ENCODE measurements around the gene IGDCC3. TPM values are rescaled to one million over a fixed set of nuclear protein-coding genes. Genes with fewer than 3 reads are reported as not detected.

IGDCC3 gene
- polyA plus RNA-seq, 3 donors, result 7.7 to 10.6 (median 9.6) TPM

DNA sequence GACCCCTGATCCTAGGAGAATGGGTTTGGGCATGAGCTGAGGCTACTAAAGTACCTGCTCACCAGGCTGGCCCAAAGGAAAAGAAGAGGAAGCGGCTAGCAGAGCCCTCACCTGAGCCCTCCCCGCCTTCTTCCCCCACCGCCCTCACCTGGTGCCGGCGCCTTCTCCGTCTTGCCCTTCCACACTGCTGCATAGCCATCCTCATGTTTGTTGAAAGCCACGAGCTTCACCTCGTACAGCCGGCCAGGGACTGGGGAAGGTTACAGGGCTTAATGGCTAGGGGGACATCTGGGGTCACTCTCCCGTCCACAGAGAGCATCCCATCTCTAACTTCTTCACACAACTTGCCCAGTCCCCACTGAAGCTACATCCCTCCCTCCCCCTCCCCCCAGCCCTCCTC, 13.9 kb upstream of the IGDCC3 start:
- DNase-seq, result no peak

DNA sequence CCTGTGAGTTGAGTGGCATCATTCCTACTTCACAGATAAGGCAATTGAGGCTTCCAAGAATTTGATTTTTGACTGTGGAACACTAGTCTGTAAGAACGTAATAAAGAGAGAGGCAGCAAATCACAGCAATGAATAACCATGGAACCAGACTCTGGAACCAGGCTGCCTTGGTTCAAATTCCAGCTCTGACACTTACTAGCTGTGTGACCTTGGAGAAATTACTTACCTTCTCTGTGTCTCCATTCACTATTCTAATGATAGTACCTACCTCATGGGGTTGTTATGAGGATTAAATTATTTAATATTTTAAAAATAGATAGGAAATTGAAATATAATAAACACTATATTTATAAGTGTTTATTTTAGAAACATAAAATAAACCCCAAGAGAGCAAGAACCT, 12.6 kb upstream of the IGDCC3 start:
- no peak for DNase-seq

- DNase-seq, result no peak
These were observed 11.4 kb upstream of the IGDCC3 start for GRCh38 chr15:65389226-65389625.

DNA sequence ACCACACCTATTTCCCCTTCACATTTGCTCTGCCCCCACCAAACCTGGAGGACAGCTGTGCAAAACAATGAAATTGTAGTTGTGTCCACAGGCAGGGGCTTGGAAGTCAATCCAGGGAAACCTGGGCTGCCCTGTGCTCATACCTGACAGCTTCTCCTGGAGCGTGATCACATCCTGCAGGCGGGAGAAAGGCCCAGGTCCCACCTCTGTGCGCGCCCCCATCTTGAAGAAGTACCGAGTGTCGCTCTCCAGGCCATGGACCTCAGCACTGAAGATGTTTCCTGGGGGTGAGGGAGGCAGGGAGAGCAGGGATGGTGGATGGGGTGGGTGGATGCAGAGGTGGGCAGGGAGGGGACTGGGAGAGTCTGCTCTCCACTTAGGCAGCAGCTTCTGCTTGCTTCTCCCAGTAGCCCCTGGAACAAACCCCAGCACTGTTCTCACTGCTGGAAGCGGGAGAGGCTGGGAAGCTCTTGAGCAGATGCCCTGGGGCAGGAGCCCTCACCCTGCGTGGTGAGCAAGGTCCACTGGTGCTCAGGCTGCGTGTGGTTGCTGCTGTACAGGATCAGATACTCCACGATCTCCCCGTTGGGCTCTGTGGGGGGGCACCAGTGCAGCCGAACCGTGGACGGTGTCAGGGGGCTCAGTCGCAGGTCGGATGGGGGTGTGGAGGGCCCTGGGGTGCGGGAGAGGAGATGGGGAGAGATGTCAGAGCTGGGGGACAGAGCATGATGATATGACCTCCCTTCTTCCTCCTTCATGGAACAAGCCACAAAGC, 10.7 kb upstream of the IGDCC3 start:
- DNase-seq, result no peak

GRCh38 chr15:65386886-65387285, 9.1 kb upstream of the IGDCC3 start:
- no peak for DNase-seq

GRCh38 chr15:65386376-65386775, 8.6 kb upstream of the IGDCC3 start:
- DNase-seq, result no peak

DNA sequence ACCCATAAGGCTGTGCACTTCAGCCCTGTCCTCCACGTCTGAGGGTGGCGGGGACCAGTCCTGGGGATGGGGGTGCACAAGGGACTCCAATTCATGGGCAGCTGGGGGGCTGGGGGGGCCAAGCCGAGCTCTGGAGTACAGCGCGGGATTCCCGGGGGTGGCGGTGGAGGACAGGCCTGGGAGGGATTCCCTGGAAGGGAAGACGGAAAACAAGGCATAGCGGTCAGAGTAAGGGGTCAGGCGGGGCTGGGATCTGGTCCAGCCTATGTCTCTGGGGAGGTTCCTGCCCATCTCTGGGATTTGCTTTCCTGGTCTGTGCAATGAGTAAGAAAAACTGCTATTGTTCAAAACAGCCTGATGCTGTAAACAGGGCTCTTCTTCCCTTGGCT, 8.1 kb upstream of the IGDCC3 start:
- DNase-seq, result no peak

GRCh38 chr15:65384895-65385869, 7.4 kb upstream of the IGDCC3 start:
- peak; percentile 91 for DNase-seq

DNA sequence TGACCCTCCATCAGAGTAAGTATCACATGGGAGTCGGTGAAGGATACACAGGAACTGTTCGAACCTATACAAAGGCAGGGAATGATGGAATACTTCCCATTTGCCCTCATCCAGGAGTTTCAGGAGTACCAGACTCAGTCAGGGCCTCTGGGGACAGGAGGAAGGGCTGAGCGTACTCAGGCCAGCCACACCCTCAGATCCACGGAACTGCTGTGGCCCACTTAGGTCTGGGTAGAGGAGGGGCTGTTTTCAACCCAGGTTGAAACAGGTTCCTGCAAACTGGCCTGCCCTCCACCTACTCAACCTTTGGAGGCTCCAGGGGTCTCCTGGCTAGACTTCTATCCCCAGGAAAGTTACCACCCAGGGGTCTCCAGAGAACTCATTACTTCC, 6.7 kb upstream of the IGDCC3 start:
- no peak for DNase-seq

DNA sequence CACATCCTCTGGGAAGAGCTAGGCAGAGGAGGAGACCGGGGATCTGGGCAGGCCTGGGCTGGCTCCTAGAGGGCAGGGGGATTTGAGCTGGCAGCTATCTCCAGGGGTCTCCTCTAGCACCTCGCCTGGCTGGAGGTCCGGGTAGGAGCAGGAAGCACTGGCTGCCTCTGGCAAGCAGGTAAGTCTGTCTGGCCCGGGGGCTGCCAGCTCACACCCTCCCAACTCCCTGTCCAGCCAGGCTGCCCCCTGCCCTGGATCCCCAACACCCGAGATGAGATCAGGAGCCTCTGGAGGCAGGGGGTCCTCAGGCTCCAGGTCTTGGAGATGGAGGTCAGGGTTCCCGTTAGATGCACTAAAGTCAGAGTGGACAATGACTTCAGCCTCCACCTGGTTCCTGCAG, 6.2 kb upstream of the IGDCC3 start:
- no peak for DNase-seq

DNA sequence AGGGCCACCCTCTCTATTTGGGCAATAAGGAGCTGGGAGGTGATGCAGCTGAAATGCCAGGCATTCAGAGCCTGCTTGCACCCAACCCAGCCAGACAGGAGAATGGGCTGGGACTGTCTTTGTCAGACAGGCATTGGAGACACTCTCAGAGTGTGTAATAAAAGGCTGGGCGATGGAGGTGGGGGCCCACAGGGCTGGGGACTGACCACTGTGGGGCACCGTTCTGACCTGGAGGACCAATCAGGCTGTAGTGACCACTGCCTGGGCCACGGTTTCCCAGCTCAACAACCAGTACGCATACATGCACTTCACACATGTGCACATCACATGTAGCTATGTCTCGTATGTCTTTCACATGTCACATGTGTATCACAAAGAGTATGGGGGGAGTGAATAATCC, 5.7 kb upstream of the IGDCC3 start:
- no peak for DNase-seq

GRCh38 chr15:65382921-65383320, 5.1 kb upstream of the IGDCC3 start:
- no peak for DNase-seq

- no peak for DNase-seq
These were observed 4.3 kb upstream of the IGDCC3 start for GRCh38 chr15:65382146-65382491.

DNA sequence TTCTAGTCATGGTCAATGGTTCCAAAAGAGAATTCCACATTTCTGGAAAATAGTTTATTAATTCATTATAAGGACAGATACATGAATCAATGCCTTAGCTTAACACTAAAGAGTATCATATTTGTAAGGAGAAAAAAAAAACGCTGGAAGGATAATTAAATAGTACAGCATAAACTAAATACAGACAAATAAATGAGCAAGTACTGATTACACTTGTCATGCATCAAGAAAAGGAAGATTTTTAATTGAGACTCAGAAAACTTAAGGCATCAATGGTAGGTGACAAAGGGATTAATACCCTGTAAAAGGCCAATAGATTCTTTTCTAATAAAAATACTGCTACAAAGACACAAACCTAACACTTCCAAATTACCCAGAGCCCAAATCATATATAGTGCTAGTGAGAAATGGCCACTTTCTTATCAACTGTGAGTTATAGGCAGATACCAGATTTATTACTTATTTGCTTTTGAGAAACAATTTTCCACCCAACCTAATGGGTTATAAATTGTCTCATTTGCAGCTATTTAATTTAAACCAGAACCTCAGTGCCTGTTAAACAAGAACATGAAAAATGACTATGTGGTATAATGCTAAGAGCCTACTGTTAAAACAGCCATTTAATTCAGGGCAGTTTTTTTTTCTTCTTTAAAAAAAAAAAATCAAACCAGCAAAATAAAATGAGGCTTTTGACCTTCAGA, 3.8 kb upstream of the IGDCC3 start:
- no peak for DNase-seq

GRCh38 chr15:65379986-65380385, 2.2 kb upstream of the IGDCC3 start:
- DNase-seq, result no peak

GRCh38 chr15:65377105-65377975, 462 bp downstream of the IGDCC3 start:
- DNase-seq, result peak; percentile 57

GRCh38 chr15:65376767-65377104, 1.1 kb downstream of the IGDCC3 start:
- DNase-seq, result peak; percentile 30

GRCh38 chr15:65375871-65376607, 1.8 kb downstream of the IGDCC3 start:
- no peak for DNase-seq

DNA sequence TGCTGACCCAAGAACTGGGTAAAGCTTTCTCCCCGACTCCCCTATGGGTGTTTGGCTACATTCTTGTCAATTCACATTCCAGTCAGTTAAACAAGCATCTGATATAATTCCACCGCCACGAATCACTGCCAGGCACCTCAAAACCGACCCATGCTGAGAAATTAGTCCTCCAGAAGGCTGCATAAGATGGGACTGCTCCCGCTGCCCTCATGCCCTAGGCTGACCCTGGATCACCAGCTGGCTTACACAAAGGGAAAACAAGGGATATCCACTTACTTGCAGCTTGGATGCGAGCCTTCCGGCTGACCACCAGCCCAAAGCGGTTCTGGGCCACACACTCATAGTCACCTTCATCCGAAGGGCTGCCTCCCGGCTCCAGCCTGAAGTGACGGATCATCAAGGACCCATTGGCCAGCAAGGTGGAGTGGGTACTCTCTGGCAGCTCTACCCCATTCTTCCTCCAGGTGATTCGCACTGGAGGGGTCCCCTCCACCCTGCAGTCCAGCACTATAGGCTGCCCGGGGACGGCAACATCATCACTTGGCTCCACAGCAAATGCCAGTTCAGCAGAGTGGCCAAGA, 2.9 kb downstream of the IGDCC3 start:
- DNase-seq, result no peak

DNA sequence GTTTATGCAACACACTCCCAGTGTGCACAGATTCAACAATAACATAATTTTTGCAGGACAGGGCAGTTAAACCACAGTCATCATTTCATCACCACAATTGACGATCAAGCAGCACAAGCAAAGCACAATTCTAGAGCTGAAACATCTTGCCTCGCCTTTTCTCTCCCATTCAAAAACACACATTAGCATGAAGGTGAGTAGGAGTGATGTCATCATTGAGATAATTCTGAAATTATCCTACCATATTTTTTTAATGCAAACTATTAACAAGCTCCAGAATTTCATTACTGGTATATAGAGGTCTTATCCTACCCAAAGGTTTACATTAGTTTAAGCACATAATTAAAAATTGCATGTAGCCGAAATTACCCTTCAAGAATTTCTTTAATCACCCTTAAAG, 3.5 kb downstream of the IGDCC3 start:
- no peak for DNase-seq

All from renal pelvis (tissue), 4 donors.